Ascending aorta (tissue), 2 donors: ENCODE measurements around the gene RAPGEF4. TPM values are rescaled to one million over a fixed set of nuclear protein-coding genes. Genes with fewer than 3 reads are reported as not detected.

Source experiments
- DNase-seq, 2 donors: peaks; one replicate each; pipeline ENCODE4 v3.0.0-alpha.2; 2019; ENCODE audit warnings: low spot score in 2 of 2
- H3K27ac ChIP-seq, 2 donors: fragments of 200-600 bp; sonication (generic); one replicate each; pipeline ENCODE4 v1.5.1; 2016 to 2017; ENCODE audit warnings: mild to moderate bottlenecking in 1 of 2
- H3K27me3 ChIP-seq: fragments of 200-600 bp; sonication (generic); one replicate; pipeline ENCODE4 v1.5.1; 2017
- H3K36me3 ChIP-seq, 2 donors: fragments of 200-600 bp; sonication (generic); one replicate each; pipeline ENCODE4 v1.5.1; 2016
- H3K4me1 ChIP-seq, 2 donors: fragments of 200-600 bp; sonication (generic); one replicate each; pipeline ENCODE4 v1.5.1; 2016 to 2017; ENCODE audit warnings: mild to moderate bottlenecking in 1 of 2
- H3K4me3 ChIP-seq, 2 donors: fragments of 200-600 bp; sonication (generic); one replicate each; pipeline ENCODE4 v1.5.1; 2016 to 2017; ENCODE audit warnings: mild to moderate bottlenecking in 1 of 2
- H3K9me3 ChIP-seq, 2 donors: fragments of 200-600 bp; sonication (generic); one replicate each; pipeline ENCODE4 v1.5.1; 2016
- CTCF ChIP-seq, 3 experiments: fragments of 200-600 bp in 2 of 3; fragments of 450-650 bp in 1 of 3; sonication (generic) in 2 of 3; IDR thresholded peaks; one replicate each; pipeline ENCODE4 v1.5.1; 2016 to 2019; ENCODE audit warnings: antibody characterized with exemption in 3 of 3, mild to moderate bottlenecking in 1 of 3, moderate library complexity in 1 of 3
- intact Hi-C: fragments of 100-400 bp; cut with DNase I; formaldehyde crosslinking; loops from one replicate; pipeline ENCODE4 v1.15.1; 2023
- total RNA-seq: library from RNA; depleted of rRNA; stranded (reverse); fragments of >200 nt; gene quantifications from one replicate; pipeline ENCODE4 v1.1.0, GENCODE V29; 2016

Gene RAPGEF4
- total RNA-seq, 1 donor from 2014 or later = 79.9 TPM

DNA sequence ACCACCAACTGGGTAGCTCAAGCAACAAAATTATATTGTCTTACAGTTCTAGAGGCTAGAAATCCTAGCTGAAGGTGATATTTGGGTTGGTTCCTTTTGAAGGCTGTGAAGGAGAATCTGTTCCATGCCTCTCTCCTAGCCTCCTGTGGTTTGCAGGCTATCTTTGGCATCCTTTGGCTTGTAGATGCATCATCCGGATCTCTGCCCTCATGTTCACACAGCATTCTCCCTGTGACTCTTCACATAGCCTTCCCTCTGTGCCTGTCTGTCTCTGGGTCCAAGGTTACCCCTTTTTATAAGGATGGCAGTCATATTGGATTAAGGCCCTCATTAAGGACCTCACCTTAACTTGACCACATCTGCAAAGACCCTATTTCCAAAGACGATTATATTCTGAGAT is 261.4 kb downstream of the RAPGEF4 start:
- Histone ChIP-seq H3K4me3 (no peak overlapping the region), H3K4me1 (peaks cover 0 to 8% of the 10 kb centered on the region in 2 donors), H3K9me3 (no peaks in the 10 kb centered on the region), H3K27ac (no peak overlapping the region), H3K36me3 (no peaks in the 10 kb centered on the region), H3K27me3 (no peaks in the 10 kb centered on the region)
- intact Hi-C loops = no loop called here
- TF ChIP-seq CTCF (IDR thresholded peaks at IDR 0.05) = no peak
- DNase-seq = no peak

DNA sequence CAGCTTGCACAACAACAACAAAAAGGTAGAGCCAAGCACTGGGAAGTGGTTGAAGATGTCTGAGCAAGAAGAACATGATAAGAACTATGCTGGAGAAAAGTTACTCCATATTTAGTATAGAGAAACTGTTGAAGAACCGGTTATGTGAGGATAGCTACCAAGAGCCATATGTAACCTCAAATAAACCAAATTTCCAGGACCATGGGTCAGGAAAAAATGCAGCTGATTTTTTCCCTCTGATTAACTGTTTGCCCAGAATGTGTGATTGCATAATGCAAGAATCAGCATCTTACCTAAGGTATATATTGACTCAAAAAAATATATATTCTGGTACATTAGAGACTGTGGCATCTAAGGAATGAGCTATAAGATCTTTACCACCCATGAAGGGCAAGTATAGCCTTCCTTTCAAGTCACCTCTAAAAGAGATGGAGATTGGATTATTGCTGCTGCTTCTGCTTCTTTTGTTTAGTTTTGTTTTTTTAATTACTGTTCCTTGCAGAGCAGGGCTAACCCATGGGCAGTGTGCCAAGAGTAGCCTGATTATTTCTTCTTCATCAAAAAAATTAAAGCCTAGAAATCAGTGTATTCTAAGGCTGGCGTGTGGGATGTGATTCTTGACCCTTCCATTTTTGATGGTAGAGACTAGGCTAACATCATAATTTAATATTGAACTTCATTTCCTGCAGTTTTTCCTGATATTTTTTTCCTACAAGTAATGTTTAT is 263.1 kb downstream of the RAPGEF4 start:
- no peak for TF ChIP-seq CTCF (IDR thresholded peaks at IDR 0.05)
- no peak overlapping the region for H3K4me3 ChIP-seq
- intact Hi-C loops = no loop called here

GRCh38 chr2:172999641-173000386 is 264.2 kb downstream of the RAPGEF4 start:
- no peak overlapping the region for H3K27ac ChIP-seq
- H3K4me1 ChIP-seq = peaks cover 0 to 8% of the 10 kb centered on the region in 2 donors
- H3K36me3 ChIP-seq = no peaks in the 10 kb centered on the region
- DNase-seq = no peak
- no peak overlapping the region for H3K4me3 ChIP-seq
- no peak for TF ChIP-seq CTCF (IDR thresholded peaks at IDR 0.05)
- intact Hi-C loops = no loop called here
- no peaks in the 10 kb centered on the region for H3K9me3 ChIP-seq
- no peaks in the 10 kb centered on the region for H3K27me3 ChIP-seq

More for the DNA sequence above, 263.1 kb downstream of the RAPGEF4 start:
- no peak overlapping the region for H3K27ac ChIP-seq
- H3K36me3 ChIP-seq = no peaks in the 10 kb centered on the region
- no peak for DNase-seq
- no peaks in the 10 kb centered on the region for H3K9me3 ChIP-seq
- H3K27me3 ChIP-seq = no peaks in the 10 kb centered on the region
- peaks cover 0 to 8% of the 10 kb centered on the region in 2 donors for H3K4me1 ChIP-seq

DNA sequence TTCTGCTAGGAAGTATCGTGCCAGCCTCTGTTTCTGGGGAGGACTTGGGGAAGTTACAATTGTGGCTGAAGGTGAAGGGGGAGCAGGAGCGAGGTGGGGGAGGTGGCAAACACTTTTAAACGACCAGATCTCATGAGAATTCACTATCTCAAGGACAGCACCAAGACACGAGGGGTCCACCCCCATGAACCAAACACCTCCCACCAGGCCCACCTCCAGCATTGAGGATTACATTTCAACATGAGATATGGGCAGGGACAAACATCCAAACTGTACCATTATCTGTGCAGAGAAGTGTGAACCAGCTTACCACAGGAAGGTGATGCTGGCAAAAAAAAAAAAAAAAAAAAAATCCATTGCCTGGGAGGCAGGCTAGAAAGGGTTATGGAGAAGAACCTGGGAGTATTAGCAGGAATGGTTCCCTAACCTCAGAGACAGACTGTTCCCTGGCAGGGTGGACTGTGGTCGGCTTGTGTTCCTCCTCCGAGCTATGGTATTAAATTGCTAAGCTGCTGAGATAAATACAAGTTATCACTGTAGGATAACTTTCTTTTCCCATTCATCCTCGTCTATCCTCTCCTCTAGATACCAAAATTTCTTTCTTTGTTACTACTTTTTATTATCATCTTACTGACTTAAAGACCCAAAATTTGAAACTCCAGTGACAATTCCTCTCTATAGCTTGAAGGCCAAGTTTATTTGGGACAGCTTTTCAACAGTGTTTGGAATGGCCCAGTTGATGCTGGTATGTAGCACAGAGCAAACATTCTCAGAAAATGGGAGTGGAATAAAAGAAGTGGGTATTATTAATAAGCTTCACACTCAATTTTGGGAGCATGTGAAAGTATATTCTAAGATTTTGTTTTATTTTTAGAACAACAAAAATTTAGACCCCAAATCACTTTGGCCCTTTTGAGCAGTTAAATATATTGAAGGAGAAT is 266.3 kb downstream of the RAPGEF4 start:
- H3K27ac ChIP-seq = no peak overlapping the region

More for the DNA sequence above, 266.3 kb downstream of the RAPGEF4 start:
- no peaks in the 10 kb centered on the region for H3K27me3 ChIP-seq
- no peaks in the 10 kb centered on the region for H3K4me1 ChIP-seq
- TF ChIP-seq CTCF (IDR thresholded peaks at IDR 0.05) = no peak
- intact Hi-C loops = no loop called here
- no peaks in the 10 kb centered on the region for H3K9me3 ChIP-seq
- no peak for DNase-seq
- H3K36me3 ChIP-seq = no peaks in the 10 kb centered on the region
- no peak overlapping the region for H3K4me3 ChIP-seq
